Left ventricle myocardium inferior (tissue), 1 donor: ENCODE results near the gene FTO. TPM values are rescaled to one million over a fixed set of nuclear protein-coding genes. Genes with fewer than 3 reads are reported as not detected.

ENCODE experiments used
- DNase-seq: peaks from one replicate; pipeline ENCODE4 v3.0.0-alpha.2; 2020
- H3K27ac ChIP-seq: fragments of 200-600 bp; replicated peaks from 2 replicates; pipeline ENCODE4 v1.8.0; 2021
- H3K27me3 ChIP-seq: fragments of 200-600 bp; 2 replicates; pipeline ENCODE4 v1.8.0; 2021; ENCODE audit warnings: low read depth
- H3K36me3 ChIP-seq: fragments of 200-600 bp; 2 replicates; pipeline ENCODE4 v1.8.0; 2021
- H3K4me1 ChIP-seq: fragments of 200-600 bp; 2 replicates; pipeline ENCODE4 v1.8.0; 2021
- H3K4me3 ChIP-seq: fragments of 200-600 bp; 2 replicates; pipeline ENCODE4 v1.8.0; 2021; ENCODE audit warnings: mild to moderate bottlenecking, moderate library complexity
- H3K9me3 ChIP-seq: fragments of 200-600 bp; replicated peaks from 2 replicates; pipeline ENCODE4 v1.8.0; 2021
- CTCF ChIP-seq: fragments of 200-600 bp; IDR thresholded peaks from 2 replicates; pipeline ENCODE4 v1.8.0; 2021; ENCODE audit warnings: antibody characterized with exemption, mild to moderate bottlenecking, borderline replicate concordance
- intact Hi-C: fragments of 100-400 bp; cut with micrococcal nuclease; formaldehyde crosslinking; loops from one replicate; pipeline ENCODE4 v1.11.0; 2022
- total RNA-seq: library from RNA; stranded (reverse); fragmentation: NEBNext Ultra II Directional; extraction: Animal tissue kit (Norgen Biotek cat#: 25700); gene quantifications from one replicate; pipeline ENCODE4 v1.2.1, GENCODE V29; 2021
- donor health status: DM: no; HTN: yes; CAD: no; lungs with severe emphysema.

FTO gene
- total RNA-seq, 1 donor from 2014 or later: 78.4 TPM

DNA sequence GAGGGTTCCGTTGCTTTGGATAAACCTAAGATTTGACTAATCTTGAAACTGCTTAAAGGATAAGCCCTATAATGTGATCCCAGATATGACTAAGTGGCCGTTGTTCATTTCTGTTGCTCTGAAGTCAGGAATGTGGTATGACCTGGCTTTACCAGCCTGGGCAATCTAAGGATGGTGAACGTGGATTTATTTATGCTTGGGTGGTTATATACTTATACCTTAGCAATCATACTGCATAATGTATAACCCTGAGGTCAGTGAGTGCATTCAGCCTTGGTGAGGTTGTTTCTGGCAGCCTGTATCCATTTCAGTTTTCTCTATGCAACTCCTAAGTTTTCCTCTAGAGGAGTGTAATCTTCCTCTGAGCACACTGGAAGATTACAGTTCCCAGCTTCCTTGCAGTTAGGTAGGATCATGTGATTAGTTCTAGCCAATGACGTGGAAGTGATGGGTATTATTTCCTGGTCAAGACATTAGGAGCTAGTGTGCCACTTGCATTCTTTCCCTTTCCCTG, 41.9 kb downstream of the FTO start:
- no peak for DNase-seq
- H3K4me3 ChIP-seq: no peak overlapping the region
- peaks cover 25% of the 10 kb centered on the region for H3K4me1 ChIP-seq
- no peaks in the 10 kb centered on the region for H3K36me3 ChIP-seq
- no peak overlapping the region for H3K27ac ChIP-seq
- peaks cover 16% of the 10 kb centered on the region for H3K9me3 ChIP-seq
- no peaks in the 10 kb centered on the region for H3K27me3 ChIP-seq
- no peak for TF ChIP-seq CTCF
- intact Hi-C loops: no loop called here

GRCh38 chr16:53752560-53752959, 48.6 kb downstream of the FTO start:
- intact Hi-C loops: no loop called here
- TF ChIP-seq CTCF: no peak
- Histone ChIP-seq H3K27me3 (no peaks in the 10 kb centered on the region), H3K4me3 (no peak overlapping the region), H3K9me3 (peaks cover 10% of the 10 kb centered on the region), H3K27ac (no peak overlapping the region), H3K36me3 (no peaks in the 10 kb centered on the region), H3K4me1 (peaks cover 32% of the 10 kb centered on the region)
- DNase-seq: no peak

DNA sequence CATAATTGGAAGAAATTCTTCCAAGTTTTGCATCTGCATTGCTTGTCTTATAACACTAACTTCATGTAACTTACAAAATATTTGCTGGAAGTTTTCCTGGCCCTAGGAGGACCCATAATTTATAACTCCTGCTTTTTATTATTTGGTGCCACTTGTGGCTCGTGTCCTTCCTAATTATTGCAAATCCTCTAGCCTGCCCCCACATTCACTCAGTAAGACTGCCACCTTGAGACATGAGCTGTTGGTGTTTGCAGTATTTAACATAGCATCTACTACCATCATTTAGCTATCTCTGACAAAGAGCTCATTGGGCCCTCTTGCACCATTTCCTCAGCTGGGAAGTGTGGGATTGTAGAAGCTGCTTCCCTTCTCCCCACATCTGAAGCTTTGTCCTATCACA, 49.5 kb downstream of the FTO start:
- no peaks in the 10 kb centered on the region for H3K36me3 ChIP-seq
- peaks cover 39% of the 10 kb centered on the region for H3K4me1 ChIP-seq
- TF ChIP-seq CTCF: no peak
- intact Hi-C loops: no loop called here
- no peaks in the 10 kb centered on the region for H3K27me3 ChIP-seq
- no peak overlapping the region for H3K27ac ChIP-seq
- H3K4me3 ChIP-seq: no peak overlapping the region
- no peak for DNase-seq
- H3K9me3 ChIP-seq: peaks cover under 1% of the 10 kb centered on the region

DNA sequence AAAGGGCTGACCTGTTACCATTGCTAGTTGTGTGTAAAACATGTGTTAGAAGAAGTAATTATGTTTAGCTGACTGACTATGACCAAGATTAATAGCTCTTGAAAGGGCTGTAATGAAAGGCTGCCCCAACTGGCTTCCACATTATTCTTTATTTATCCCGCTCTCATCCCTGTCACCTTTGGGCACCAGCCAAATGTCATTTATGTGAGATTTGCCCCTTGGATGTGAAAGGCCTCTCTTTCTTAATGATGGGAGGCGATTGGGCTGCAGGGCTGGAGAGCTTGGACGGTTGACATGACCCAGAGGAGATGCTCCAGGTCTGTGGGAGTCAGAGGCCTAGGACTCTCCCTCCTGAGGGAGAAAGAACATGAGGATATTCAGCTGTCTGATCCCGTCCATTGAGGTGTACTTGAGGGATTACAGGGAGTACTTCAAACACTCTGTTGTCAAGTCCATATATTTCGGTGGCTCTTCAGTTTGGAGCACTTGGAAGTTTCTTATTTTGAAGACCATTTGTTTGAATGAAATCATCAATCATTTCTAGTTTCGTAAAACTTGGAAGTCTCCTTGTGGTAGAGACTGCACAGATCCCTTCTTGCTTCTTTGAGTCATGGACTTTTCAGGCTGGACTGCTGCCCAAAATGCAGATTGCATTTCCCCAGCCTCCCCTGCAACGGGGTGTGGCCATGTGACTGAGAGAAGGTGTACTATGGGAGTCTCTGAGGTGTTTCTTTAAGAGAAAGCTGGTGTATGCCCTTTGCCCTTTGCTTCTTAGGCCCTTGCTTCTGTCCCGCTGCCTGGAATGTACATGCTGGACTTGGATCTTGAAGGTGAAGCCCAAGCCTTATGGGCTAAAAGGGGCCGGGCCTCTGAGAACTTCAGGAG, 51.3 kb downstream of the FTO start:
- intact Hi-C loops: no loop called here
- no peaks in the 10 kb centered on the region for H3K9me3 ChIP-seq
- H3K27ac ChIP-seq: no peak overlapping the region
- DNase-seq: no peak
- H3K4me1 ChIP-seq: peaks cover 39% of the 10 kb centered on the region
- no peaks in the 10 kb centered on the region for H3K27me3 ChIP-seq
- TF ChIP-seq CTCF: no peak
- H3K36me3 ChIP-seq: no peaks in the 10 kb centered on the region
- no peak overlapping the region for H3K4me3 ChIP-seq

- Histone ChIP-seq H3K4me3 (no peak overlapping the region), H3K36me3 (no peaks in the 10 kb centered on the region), H3K4me1 (peaks cover 42% of the 10 kb centered on the region), H3K9me3 (no peaks in the 10 kb centered on the region), H3K27ac (no peak overlapping the region), H3K27me3 (no peaks in the 10 kb centered on the region)
- DNase-seq: no peak
- intact Hi-C loops: no loop called here
- no peak for TF ChIP-seq CTCF
Measured at GRCh38 chr16:53756275-53756996, 52.5 kb downstream of the FTO start.
